Measurements from ENCODE around the gene SKP2.
"Not testable (repeated sequence)": the region's sequence is repeated elsewhere in the genome, so short reads cannot be mapped to it uniquely, and the experiment has no call there.

GRCh38 chr5:36129666-36130065, 22.2 kb upstream of the SKP2 start:
- not testable (repeated sequence) for TF ChIP-seq CTCF (IDR thresholded peaks at IDR 0.05; ENCODE audit: low read depth, low read length); EZH2phosphoT487 (IDR thresholded peaks at IDR 0.05; ENCODE audit: low read depth)
